ENCODE measurements around the gene MYO7B.

DNA sequence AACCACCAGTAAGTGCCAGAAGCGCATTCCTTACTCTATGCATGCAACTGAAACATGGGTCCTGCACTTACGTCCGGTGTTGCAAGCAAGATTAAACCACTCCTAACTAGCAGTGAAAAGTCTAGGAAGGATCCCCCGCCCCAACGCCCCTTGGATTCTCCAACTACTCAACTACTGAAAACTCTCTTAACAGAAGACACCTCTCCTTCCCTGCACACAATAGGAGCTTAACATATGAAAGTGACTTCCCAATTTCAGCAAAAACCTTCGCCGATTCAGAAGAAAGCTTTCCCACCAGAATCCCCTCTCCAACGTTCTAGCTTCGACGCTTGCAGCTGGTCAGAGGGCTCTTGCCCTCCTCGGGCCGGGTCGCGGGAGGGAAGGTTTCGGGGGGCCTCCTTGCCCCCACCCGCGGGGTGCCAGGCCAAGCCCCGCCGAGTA lies 9.8 kb upstream of the MYO7B start:
- no peak for TF ChIP-seq CEBPB (IDR thresholded peaks at IDR 0.05)
- TF ChIP-seq, protein P1, sequence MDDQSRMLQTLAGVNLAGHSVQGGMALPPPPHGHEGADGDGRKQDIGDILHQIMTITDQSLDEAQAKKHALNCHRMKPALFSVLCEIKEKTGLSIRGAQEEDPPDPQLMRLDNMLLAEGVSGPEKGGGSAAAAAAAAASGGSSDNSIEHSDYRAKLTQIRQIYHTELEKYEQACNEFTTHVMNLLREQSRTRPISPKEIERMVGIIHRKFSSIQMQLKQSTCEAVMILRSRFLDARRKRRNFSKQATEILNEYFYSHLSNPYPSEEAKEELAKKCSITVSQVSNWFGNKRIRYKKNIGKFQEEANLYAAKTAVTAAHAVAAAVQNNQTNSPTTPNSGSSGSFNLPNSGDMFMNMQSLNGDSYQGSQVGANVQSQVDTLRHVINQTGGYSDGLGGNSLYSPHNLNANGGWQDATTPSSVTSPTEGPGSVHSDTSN (IDR thresholded peaks at IDR 0.05): no peak
- TF ChIP-seq FOSL2 (IDR thresholded peaks at IDR 0.05): no peak
- TF ChIP-seq FOSL2 (CRISPR knock-in tag; IDR thresholded peaks at IDR 0.05): no peak
- no peak for TF ChIP-seq CHD2 (IDR thresholded peaks at IDR 0.05; ENCODE audit: low read length, partially characterized antibody)
- TF ChIP-seq EP300 (IDR thresholded peaks at IDR 0.05): no peak
- no peak for TF ChIP-seq POLR2A (IDR thresholded peaks at IDR 0.05; ENCODE audit: low read length)
- TF ChIP-seq, protein P2, sequence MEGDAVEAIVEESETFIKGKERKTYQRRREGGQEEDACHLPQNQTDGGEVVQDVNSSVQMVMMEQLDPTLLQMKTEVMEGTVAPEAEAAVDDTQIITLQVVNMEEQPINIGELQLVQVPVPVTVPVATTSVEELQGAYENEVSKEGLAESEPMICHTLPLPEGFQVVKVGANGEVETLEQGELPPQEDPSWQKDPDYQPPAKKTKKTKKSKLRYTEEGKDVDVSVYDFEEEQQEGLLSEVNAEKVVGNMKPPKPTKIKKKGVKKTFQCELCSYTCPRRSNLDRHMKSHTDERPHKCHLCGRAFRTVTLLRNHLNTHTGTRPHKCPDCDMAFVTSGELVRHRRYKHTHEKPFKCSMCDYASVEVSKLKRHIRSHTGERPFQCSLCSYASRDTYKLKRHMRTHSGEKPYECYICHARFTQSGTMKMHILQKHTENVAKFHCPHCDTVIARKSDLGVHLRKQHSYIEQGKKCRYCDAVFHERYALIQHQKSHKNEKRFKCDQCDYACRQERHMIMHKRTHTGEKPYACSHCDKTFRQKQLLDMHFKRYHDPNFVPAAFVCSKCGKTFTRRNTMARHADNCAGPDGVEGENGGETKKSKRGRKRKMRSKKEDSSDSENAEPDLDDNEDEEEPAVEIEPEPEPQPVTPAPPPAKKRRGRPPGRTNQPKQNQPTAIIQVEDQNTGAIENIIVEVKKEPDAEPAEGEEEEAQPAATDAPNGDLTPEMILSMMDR (IDR thresholded peaks at IDR 0.05): no peak
- no peak for TF ChIP-seq RFX5 (IDR thresholded peaks at IDR 0.05)
- TF ChIP-seq, protein P3, sequence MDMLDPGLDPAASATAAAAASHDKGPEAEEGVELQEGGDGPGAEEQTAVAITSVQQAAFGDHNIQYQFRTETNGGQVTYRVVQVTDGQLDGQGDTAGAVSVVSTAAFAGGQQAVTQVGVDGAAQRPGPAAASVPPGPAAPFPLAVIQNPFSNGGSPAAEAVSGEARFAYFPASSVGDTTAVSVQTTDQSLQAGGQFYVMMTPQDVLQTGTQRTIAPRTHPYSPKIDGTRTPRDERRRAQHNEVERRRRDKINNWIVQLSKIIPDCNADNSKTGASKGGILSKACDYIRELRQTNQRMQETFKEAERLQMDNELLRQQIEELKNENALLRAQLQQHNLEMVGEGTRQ (IDR thresholded peaks at IDR 0.05): no peak
- no peak for TF ChIP-seq RAD21 (conservative IDR thresholded peaks at IDR 0.05 in 1 of 2, IDR thresholded peaks at IDR 0.05 in 1 of 2)
- TF ChIP-seq, protein P4, sequence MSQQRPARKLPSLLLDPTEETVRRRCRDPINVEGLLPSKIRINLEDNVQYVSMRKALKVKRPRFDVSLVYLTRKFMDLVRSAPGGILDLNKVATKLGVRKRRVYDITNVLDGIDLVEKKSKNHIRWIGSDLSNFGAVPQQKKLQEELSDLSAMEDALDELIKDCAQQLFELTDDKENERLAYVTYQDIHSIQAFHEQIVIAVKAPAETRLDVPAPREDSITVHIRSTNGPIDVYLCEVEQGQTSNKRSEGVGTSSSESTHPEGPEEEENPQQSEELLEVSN (IDR thresholded peaks at IDR 0.05; ENCODE audit: borderline replicate concordance, low read depth): no peak
- no peak for TF ChIP-seq MAFK (IDR thresholded peaks at IDR 0.05; ENCODE audit: partially characterized antibody)
- TF ChIP-seq, protein P5, sequence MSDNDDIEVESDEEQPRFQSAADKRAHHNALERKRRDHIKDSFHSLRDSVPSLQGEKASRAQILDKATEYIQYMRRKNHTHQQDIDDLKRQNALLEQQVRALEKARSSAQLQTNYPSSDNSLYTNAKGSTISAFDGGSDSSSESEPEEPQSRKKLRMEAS (IDR thresholded peaks at IDR 0.05): no peak
- no peak for TF ChIP-seq KDM1A (IDR thresholded peaks at IDR 0.05; ENCODE audit: low read depth)

Measured in A549 (cell line).